Activated CD8-positive, alpha-beta memory T cell treated with anti-CD3 and anti-CD28 coated beads, Interleukin-2, amount 50 U/mL, for 4 hours (primary cell): ENCODE data around the gene PALD1.
"Not testable (repeated sequence)": the region's sequence is repeated elsewhere in the genome, so short reads cannot be mapped to it uniquely, and the experiment has no call there.

Experiments
- DNase-seq: peaks from one replicate; pipeline ENCODE4 v3.0.0-alpha.2; 2020

Gene PALD1

GRCh38 chr10:70592746-70593512, 114.4 kb downstream of the PALD1 start:
- no peak for DNase-seq

- no peak for DNase-seq
Measured at GRCh38 chr10:70593513-70593890, 114.9 kb downstream of the PALD1 start.

- DNase-seq = no peak
Measured at GRCh38 chr10:70594161-70594560, 115.6 kb downstream of the PALD1 start.

- DNase-seq = no peak
Measured at GRCh38 chr10:70595566-70596016, 117.0 kb downstream of the PALD1 start.

GRCh38 chr10:70596110-70596798, 117.7 kb downstream of the PALD1 start:
- no peak for DNase-seq

- DNase-seq = no peak
Measured at GRCh38 chr10:70596860-70597809, 118.6 kb downstream of the PALD1 start.

GRCh38 chr10:70597856-70598815, 119.6 kb downstream of the PALD1 start:
- no peak for DNase-seq

- no peak for DNase-seq
Measured at GRCh38 chr10:70598857-70599295, 120.3 kb downstream of the PALD1 start.

- DNase-seq = no peak
Measured at GRCh38 chr10:70599319-70599718, 120.8 kb downstream of the PALD1 start.

GRCh38 chr10:70599791-70600190, 121.2 kb downstream of the PALD1 start:
- no peak for DNase-seq

GRCh38 chr10:70600512-70601395, 122.2 kb downstream of the PALD1 start:
- no peak for DNase-seq

GRCh38 chr10:70601746-70602145, 123.2 kb downstream of the PALD1 start:
- no peak for DNase-seq

GRCh38 chr10:70602665-70603448, 124.3 kb downstream of the PALD1 start, which contains the start of gene PRF1:
Gene PRF1 (minus strand): TSS chr10:70602741. CDS start chr10:70600902, 1,839 bp downstream.
- DNase-seq = peak; percentile 80

- DNase-seq = peak; percentile 56
Measured at GRCh38 chr10:70603449-70603801, 124.9 kb downstream of the PALD1 start.

GRCh38 chr10:70604106-70604505, 125.5 kb downstream of the PALD1 start:
- no peak for DNase-seq

GRCh38 chr10:70605161-70605560, 126.6 kb downstream of the PALD1 start:
- no peak for DNase-seq

- DNase-seq = no peak
Measured at GRCh38 chr10:70607936-70608335, 129.4 kb downstream of the PALD1 start.

- no peak for DNase-seq
Measured at GRCh38 chr10:70613941-70614340, 135.4 kb downstream of the PALD1 start.

GRCh38 chr10:70614364-70614763, 135.8 kb downstream of the PALD1 start:
- not testable (repeated sequence) for DNase-seq

GRCh38 chr10:70615211-70615610, 136.6 kb downstream of the PALD1 start:
- no peak for DNase-seq
